ENCODE data around the gene PABPN1L. TPM values are rescaled to one million over a fixed set of nuclear protein-coding genes. Genes with fewer than 3 reads are reported as not detected.

The PABPN1L gene
- total and polyA plus RNA-seq, 2 donors from 2014 or later, result not detected

GRCh38 chr16:88880226-88881006, 14.0 kb upstream of the PABPN1L start:
- no peaks in the 10 kb centered on the region for H3K27me3 ChIP-seq (ENCODE audit: control insufficient read depth, insufficient read depth, low read length)
- H3K4me3 ChIP-seq (ENCODE audit: low read length in 3 of 3), result no peak overlapping the region
- no peak for TF ChIP-seq CTCF (IDR thresholded peaks at IDR 0.05; ENCODE audit: borderline replicate concordance, extremely low read depth, insufficient read depth)
- H3K4me1 ChIP-seq (ENCODE audit: control insufficient read depth in 2 of 3, insufficient read depth in 2 of 3, low read depth in 1 of 3, low read length in 3 of 3), result peaks cover 0 to 2% (median 0%) of the 10 kb centered on the region in 3 donors
- DNase-seq (peak in 3 of 5 donors; percentile 25 to 42 (median 35)), FAIRE-seq (no peak)
- no peaks in the 10 kb centered on the region for H3K36me3 ChIP-seq (ENCODE audit: control insufficient read depth in 2 of 3, insufficient read depth in 3 of 3, low read length in 3 of 3)
- H3K9ac ChIP-seq (ENCODE audit: low read length in 3 of 3), result no peak overlapping the region
- no peak overlapping the region for H3K27ac ChIP-seq (ENCODE audit: low read depth in 2 of 2, low read length in 2 of 2)
- H3K9me3 ChIP-seq (ENCODE audit: control insufficient read depth in 2 of 3, insufficient read depth in 1 of 3, low read length in 3 of 3), result no peaks in the 10 kb centered on the region
- intact Hi-C loops (cut with DNase I), result no loop called here

DNA sequence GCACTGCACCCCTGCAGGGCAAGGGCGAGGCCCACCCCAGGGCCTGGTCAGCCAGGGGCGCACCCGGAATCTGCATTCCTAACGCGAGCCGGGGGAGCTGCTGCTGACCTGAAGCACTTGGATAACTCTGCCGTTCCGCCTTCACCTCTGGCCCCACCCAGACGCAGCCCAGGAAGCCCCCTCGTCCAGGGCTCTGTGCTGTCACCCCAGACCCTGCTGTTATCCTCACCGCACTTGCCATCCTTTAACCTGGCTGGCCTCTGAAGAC, 13.3 kb upstream of the PABPN1L start:
- H3K36me3 ChIP-seq (ENCODE audit: control insufficient read depth in 2 of 3, insufficient read depth in 3 of 3, low read length in 3 of 3), result no peaks in the 10 kb centered on the region
- intact Hi-C loops (cut with DNase I), result no loop called here
- DNase-seq, result no peak
- no peak overlapping the region for H3K9ac ChIP-seq (ENCODE audit: low read length in 3 of 3)
- no peaks in the 10 kb centered on the region for H3K9me3 ChIP-seq (ENCODE audit: control insufficient read depth in 2 of 3, insufficient read depth in 1 of 3, low read length in 3 of 3)
- peaks cover 0 to 2% (median 0%) of the 10 kb centered on the region in 3 donors for H3K4me1 ChIP-seq (ENCODE audit: control insufficient read depth in 2 of 3, insufficient read depth in 2 of 3, low read depth in 1 of 3, low read length in 3 of 3)
- no peak overlapping the region for H3K4me3 ChIP-seq (ENCODE audit: low read length in 3 of 3)
- no peak for TF ChIP-seq CTCF (IDR thresholded peaks at IDR 0.05; ENCODE audit: borderline replicate concordance, extremely low read depth, insufficient read depth)
- FAIRE-seq, result no peak
- H3K27ac ChIP-seq (ENCODE audit: low read depth in 2 of 2, low read length in 2 of 2), result no peak overlapping the region
- no peaks in the 10 kb centered on the region for H3K27me3 ChIP-seq (ENCODE audit: control insufficient read depth, insufficient read depth, low read length)

GRCh38 chr16:88878967-88879787, 12.7 kb upstream of the PABPN1L start:
- Histone ChIP-seq H3K9me3 (ENCODE audit: control insufficient read depth in 2 of 3, insufficient read depth in 1 of 3, low read length in 3 of 3) (no peaks in the 10 kb centered on the region), H3K9ac (ENCODE audit: low read length in 3 of 3) (no peak overlapping the region), H3K4me3 (ENCODE audit: low read length in 3 of 3) (no peak overlapping the region), H3K27me3 (ENCODE audit: control insufficient read depth, insufficient read depth, low read length) (no peaks in the 10 kb centered on the region), H3K36me3 (ENCODE audit: control insufficient read depth in 2 of 3, insufficient read depth in 3 of 3, low read length in 3 of 3) (no peaks in the 10 kb centered on the region), H3K27ac (ENCODE audit: low read depth in 2 of 2, low read length in 2 of 2) (no peak overlapping the region), H3K4me1 (ENCODE audit: control insufficient read depth in 2 of 3, insufficient read depth in 2 of 3, low read depth in 1 of 3, low read length in 3 of 3) (peaks cover 0 to 2% (median 0%) of the 10 kb centered on the region in 3 donors)
- TF ChIP-seq CTCF (IDR thresholded peaks at IDR 0.05; ENCODE audit: borderline replicate concordance, extremely low read depth, insufficient read depth), result no peak
- intact Hi-C loops (cut with DNase I), result no loop called here
- FAIRE-seq, result no peak
- DNase-seq, result no peak
